Measurements from ENCODE around the gene WDR44. TPM values are rescaled to one million over a fixed set of nuclear protein-coding genes. Genes with fewer than 3 reads are reported as not detected.

The WDR44 gene
- total RNA-seq, 4 donors from 2014 or later = 17.9 to 25.0 (median 19.9) TPM

DNA sequence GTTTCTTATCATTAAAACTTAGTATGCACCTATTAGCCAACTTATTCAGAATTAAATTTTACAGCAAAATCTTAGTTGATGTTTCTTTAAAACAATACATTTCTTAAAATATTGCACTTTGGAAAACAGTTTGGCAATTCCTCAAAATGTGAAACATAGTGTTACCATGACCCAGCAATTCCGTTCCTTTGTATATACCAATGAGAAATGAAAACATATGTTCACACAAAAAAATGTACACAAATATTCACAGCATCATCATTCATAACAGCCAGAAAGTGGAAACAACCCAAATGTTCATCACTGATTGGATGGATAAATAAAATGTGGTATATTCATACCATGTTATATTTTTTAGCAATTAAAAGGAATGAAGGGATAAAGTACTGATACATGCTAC, 50.2 kb downstream of the WDR44 start:
- TF ChIP-seq, protein P1, sequence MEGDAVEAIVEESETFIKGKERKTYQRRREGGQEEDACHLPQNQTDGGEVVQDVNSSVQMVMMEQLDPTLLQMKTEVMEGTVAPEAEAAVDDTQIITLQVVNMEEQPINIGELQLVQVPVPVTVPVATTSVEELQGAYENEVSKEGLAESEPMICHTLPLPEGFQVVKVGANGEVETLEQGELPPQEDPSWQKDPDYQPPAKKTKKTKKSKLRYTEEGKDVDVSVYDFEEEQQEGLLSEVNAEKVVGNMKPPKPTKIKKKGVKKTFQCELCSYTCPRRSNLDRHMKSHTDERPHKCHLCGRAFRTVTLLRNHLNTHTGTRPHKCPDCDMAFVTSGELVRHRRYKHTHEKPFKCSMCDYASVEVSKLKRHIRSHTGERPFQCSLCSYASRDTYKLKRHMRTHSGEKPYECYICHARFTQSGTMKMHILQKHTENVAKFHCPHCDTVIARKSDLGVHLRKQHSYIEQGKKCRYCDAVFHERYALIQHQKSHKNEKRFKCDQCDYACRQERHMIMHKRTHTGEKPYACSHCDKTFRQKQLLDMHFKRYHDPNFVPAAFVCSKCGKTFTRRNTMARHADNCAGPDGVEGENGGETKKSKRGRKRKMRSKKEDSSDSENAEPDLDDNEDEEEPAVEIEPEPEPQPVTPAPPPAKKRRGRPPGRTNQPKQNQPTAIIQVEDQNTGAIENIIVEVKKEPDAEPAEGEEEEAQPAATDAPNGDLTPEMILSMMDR (IDR thresholded peaks at IDR 0.05; ENCODE audit: low read depth) = no peak

DNA sequence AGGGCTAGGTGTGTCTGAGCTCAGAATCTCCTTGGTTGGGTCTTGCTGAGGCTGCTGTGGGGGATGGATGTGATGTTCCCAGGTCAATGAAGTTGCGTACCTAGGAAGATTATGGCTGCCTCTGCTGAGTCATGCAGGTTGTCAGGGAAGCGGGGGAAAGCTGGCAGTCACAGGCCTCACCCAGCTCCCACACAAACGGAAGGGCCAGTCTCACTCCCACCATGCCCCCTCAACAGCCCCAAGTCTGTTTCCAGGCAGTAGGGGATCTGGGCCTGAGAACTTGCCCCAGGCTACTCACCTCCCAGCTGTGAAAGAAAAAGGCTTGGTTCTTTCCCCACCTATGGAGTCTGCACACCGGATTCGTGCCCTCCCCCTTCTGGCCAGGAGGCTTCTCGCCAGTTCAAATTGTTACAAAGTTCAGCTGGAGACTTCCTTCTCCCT, 72.9 kb downstream of the WDR44 start:
- TF ChIP-seq, protein P1 (IDR thresholded peaks at IDR 0.05; ENCODE audit: low read depth) = no peak

DNA sequence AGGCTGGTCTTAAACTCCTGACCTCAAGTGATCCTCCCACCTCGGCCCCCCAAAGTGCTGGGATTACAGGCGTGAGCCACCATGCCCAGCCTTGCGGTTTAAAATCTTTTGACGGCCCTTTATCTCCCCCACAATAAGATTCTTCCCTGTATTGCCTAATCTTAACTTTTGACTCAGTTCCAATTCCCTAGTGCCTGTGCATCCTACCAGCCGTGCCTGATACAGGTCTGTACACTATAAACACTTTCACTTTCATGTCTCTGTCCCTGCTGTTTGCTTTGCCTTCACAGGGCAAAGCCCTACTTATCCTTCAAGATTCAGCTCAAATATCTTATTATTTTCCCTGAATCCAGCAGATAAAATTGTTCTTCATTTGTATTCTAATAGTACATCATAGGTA, 74.6 kb downstream of the WDR44 start:
- TF ChIP-seq, protein P1 (IDR thresholded peaks at IDR 0.05; ENCODE audit: low read depth) = no peak

DNA sequence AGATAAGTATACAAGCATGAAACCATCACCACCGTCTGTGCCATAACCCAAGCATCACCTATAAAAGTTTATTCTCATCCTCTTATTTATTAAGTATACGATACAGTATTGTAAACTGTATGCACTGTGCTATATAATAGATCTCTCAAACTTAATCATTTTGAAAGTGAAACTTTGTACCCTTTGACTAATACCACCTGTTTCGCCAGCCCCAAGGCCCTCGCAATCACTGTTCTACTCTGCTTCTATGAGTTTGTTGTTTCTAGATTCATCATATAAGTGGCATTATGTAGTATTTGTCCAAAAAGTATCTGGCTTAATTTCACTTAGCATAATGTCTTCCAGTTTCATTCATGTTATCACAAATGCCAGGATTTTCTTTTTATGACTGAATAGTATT, 77.7 kb downstream of the WDR44 start:
- TF ChIP-seq, protein P1 (IDR thresholded peaks at IDR 0.05; ENCODE audit: low read depth) = no peak

DNA sequence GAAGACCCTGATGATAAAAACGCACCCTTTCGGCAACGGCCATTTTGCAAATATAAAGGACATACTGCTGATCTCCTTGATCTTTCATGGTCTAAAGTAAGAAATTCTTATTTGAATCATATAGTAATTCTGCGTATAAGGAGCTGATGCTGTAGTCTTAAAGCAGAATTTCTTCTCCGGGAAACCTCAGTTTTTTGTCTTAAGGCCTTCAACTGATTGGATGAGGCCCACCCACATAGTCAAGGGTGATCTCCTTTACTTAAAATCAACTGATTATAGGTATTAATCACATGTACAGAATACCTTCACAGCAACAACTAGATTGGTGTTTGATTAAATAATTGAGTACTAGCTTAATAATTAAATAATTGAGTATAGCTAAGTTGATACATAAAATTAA, 86.9 kb downstream of the WDR44 start:
- TF ChIP-seq, protein P1 (IDR thresholded peaks at IDR 0.05; ENCODE audit: low read depth) = no peak

DNA sequence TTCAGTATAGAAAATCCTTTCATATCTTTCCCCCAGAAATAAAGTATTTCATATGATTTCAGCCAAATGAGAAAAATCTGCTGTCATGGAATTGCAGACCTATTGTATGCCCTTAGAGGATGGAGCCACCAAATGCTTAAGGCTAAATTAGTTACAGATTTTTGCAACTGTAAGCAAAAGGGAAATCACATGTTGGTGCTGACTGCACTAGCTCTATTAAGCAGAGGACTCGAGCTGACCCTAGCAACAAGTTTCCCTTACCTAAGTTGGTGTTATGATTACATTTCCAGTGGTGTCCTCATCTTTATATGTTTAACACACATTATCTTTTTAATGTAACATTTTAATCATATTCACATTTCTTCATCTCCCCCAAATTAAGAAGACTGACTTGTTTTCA, 91.4 kb downstream of the WDR44 start:
- TF ChIP-seq, protein P1 (IDR thresholded peaks at IDR 0.05; ENCODE audit: low read depth) = no peak

DNA sequence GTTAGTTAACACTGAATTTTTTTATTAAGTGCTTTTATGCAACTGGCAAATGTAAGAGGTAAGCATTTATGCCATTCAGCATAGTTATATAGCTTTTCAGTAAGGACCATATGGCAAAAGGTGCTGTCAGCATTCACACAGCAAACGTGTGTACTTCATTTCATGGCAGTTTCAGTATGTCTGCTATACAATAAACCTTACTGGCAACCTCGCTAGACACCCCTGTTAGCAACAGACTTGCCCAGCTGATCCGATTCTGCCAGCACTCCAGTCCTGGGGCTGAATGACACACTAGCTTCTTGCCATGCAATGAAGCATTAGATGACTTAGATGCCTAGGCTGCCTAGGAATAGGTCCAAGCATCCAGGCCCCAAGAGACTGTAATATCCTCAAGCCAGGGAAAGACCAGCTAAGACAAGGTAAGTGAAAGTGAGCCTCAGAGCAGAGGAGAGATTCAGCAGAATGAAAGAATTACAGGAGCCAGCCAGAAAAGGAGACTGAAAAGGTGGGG, 102.4 kb downstream of the WDR44 start:
- TF ChIP-seq, protein P1 (IDR thresholded peaks at IDR 0.05; ENCODE audit: low read depth) = no peak

Data from subcutaneous adipose tissue (tissue), 4 donors.